Measurements from ENCODE around the gene RAPGEF4. TPM values are rescaled to one million over a fixed set of nuclear protein-coding genes. Genes with fewer than 3 reads are reported as not detected.

RAPGEF4 gene
- total RNA-seq, 1 donor from 2014 or later, result 0.73 TPM

- intact Hi-C loops (cut with micrococcal nuclease), result no loop called here
Measured at GRCh38 chr2:172962824-172963223, 227.2 kb downstream of the RAPGEF4 start.

- intact Hi-C loops (cut with micrococcal nuclease), result no loop called here
Measured at GRCh38 chr2:172964511-172965139, 229.0 kb downstream of the RAPGEF4 start.

- intact Hi-C loops (cut with micrococcal nuclease), result no loop called here
Measured at GRCh38 chr2:172965433-172966212, 230.0 kb downstream of the RAPGEF4 start.

- intact Hi-C loops (cut with micrococcal nuclease), result no loop called here
Measured at GRCh38 chr2:172967036-172967982, 231.7 kb downstream of the RAPGEF4 start.

GRCh38 chr2:172968061-172968469 lies 232.4 kb downstream of the RAPGEF4 start:
- intact Hi-C loops (cut with micrococcal nuclease), result no loop called here

- intact Hi-C loops (cut with micrococcal nuclease), result no loop called here
Measured at GRCh38 chr2:172969166-172969565, 233.5 kb downstream of the RAPGEF4 start.

- intact Hi-C loops (cut with micrococcal nuclease), result loop anchor here (5.0 kb wide), 1 partner anchor 243 kb away; no protein-coding TSS in a partner anchor
Measured at GRCh38 chr2:172969609-172970008, 234.0 kb downstream of the RAPGEF4 start.

- intact Hi-C loops (cut with micrococcal nuclease), result loop anchor here (5.0 kb wide), 1 partner anchor 242 kb away; no protein-coding TSS in a partner anchor
Measured at GRCh38 chr2:172970660-172971059, 235.0 kb downstream of the RAPGEF4 start.

GRCh38 chr2:172972005-172972619 lies 236.5 kb downstream of the RAPGEF4 start:
- intact Hi-C loops (cut with micrococcal nuclease), result loop anchor here (5.0 kb wide), 1 partner anchor 240 kb away; no protein-coding TSS in a partner anchor

- intact Hi-C loops (cut with micrococcal nuclease), result loop anchor here (5.0 kb wide), 1 partner anchor 238 kb away; no protein-coding TSS in a partner anchor
Measured at GRCh38 chr2:172974762-172975161, 239.1 kb downstream of the RAPGEF4 start.

GRCh38 chr2:172976116-172976515 lies 240.5 kb downstream of the RAPGEF4 start:
- intact Hi-C loops (cut with micrococcal nuclease), result no loop called here

GRCh38 chr2:172976816-172977215 lies 241.2 kb downstream of the RAPGEF4 start:
- intact Hi-C loops (cut with micrococcal nuclease), result no loop called here

- intact Hi-C loops (cut with micrococcal nuclease), result no loop called here
Measured at GRCh38 chr2:172977270-172978062, 241.8 kb downstream of the RAPGEF4 start.

GRCh38 chr2:172978063-172978383 lies 242.4 kb downstream of the RAPGEF4 start:
- intact Hi-C loops (cut with micrococcal nuclease), result no loop called here

- intact Hi-C loops (cut with micrococcal nuclease), result no loop called here
Measured at GRCh38 chr2:172985139-172985892, 249.7 kb downstream of the RAPGEF4 start.

- intact Hi-C loops (cut with micrococcal nuclease), result no loop called here
Measured at GRCh38 chr2:172986040-172986439, 250.4 kb downstream of the RAPGEF4 start.

- intact Hi-C loops (cut with micrococcal nuclease), result no loop called here
Measured at GRCh38 chr2:172988728-172989127, 253.1 kb downstream of the RAPGEF4 start.

- intact Hi-C loops (cut with micrococcal nuclease), result no loop called here
Measured at GRCh38 chr2:172991031-172991430, 255.4 kb downstream of the RAPGEF4 start.

GRCh38 chr2:172993139-172993538 lies 257.5 kb downstream of the RAPGEF4 start:
- intact Hi-C loops (cut with micrococcal nuclease), result no loop called here
